ENCODE data around the gene BTRC. TPM values are rescaled to one million over a fixed set of nuclear protein-coding genes. Genes with fewer than 3 reads are reported as not detected.

BTRC gene
- total and polyA plus RNA-seq, 7 donors = 6.1 to 19.3 (median 16.4) TPM

GRCh38 chr10:101436302-101436701 is 82.3 kb downstream of the BTRC start:
- intact Hi-C loops (cut with DNase I) = no loop called here
- no peak for ATAC-seq
- WGBS, 3 donors = 98 to 99% (median 99%) methylated on average over 6 of the region's 6 CpGs

GRCh38 chr10:101438881-101439391 is 85.0 kb downstream of the BTRC start:
- intact Hi-C loops (cut with DNase I) = no loop called here
- H3K4me3 ChIP-seq = no peak overlapping the region
- H3K9me3 ChIP-seq = no peaks in the 10 kb centered on the region
- DNase-seq (no peak), ATAC-seq (no peak)
- TF ChIP-seq CTCF (IDR thresholded peaks at IDR 0.05) = no peak
- no peaks in the 10 kb centered on the region for H3K27me3 ChIP-seq (ENCODE audit: insufficient read depth in 3 of 3, low read length in 2 of 3)
- H3K36me3 ChIP-seq (ENCODE audit: insufficient read depth in 1 of 2, low read depth in 1 of 2) = no peaks in the 10 kb centered on the region
- H3K4me1 ChIP-seq = peaks cover 20% of the 10 kb centered on the region
- 43 to 57% (median 44%) methylated on average over 5 of the region's 5 CpGs for WGBS, 3 donors
- no peak overlapping the region for H3K27ac ChIP-seq

More at GRCh38 chr10:101436302-101436701, 82.3 kb downstream of the BTRC start:
- Histone ChIP-seq H3K4me3 (no peak overlapping the region), H3K27me3 (ENCODE audit: insufficient read depth in 3 of 3, low read length in 2 of 3) (no peaks in the 10 kb centered on the region), H3K27ac (no peak overlapping the region), H3K4me1 (peaks cover 25% of the 10 kb centered on the region), H3K36me3 (ENCODE audit: insufficient read depth in 1 of 2, low read depth in 1 of 2) (peaks cover 0 to 3% of the 10 kb centered on the region in 2 donors), H3K9me3 (no peaks in the 10 kb centered on the region)
- no peak for TF ChIP-seq CTCF (IDR thresholded peaks at IDR 0.05)
- DNase-seq = no peak

GRCh38 chr10:101441541-101442455 is 87.8 kb downstream of the BTRC start:
- WGBS, 3 donors = 64 to 69% (median 67%) methylated on average over 17 of the region's 17 CpGs
- peak; percentile 51 for TF ChIP-seq CTCF (IDR thresholded peaks at IDR 0.05)
- no peak overlapping the region for H3K4me3 ChIP-seq
- peaks cover 26% of the 10 kb centered on the region for H3K4me1 ChIP-seq
- no peaks in the 10 kb centered on the region for H3K9me3 ChIP-seq
- no peaks in the 10 kb centered on the region for H3K36me3 ChIP-seq (ENCODE audit: insufficient read depth in 1 of 2, low read depth in 1 of 2)
- intact Hi-C loops (cut with DNase I) = loop anchor here (1.0 to 10.0 kb wide), 4 partner anchors 139 to 228 kb away; no protein-coding TSS in a partner anchor
- ATAC-seq (peak; percentile 89 to 95 (median 92)), DNase-seq (no peak)
- no peaks in the 10 kb centered on the region for H3K27me3 ChIP-seq (ENCODE audit: insufficient read depth in 3 of 3, low read length in 2 of 3)
- H3K27ac ChIP-seq = no peak overlapping the region

- WGBS, 3 donors = 64 to 75% (median 73%) methylated on average over 3 of the region's 3 CpGs
- ATAC-seq = no peak
- no peak for TF ChIP-seq CTCF (IDR thresholded peaks at IDR 0.05)
Measured at GRCh38 chr10:101442456-101442800, 88.5 kb downstream of the BTRC start.

More at GRCh38 chr10:101442456-101442800, 88.5 kb downstream of the BTRC start:
- intact Hi-C loops (cut with DNase I) = loop anchor here (1.0 to 10.0 kb wide), 3 partner anchors 140 to 229 kb away; no protein-coding TSS in a partner anchor
- no peaks in the 10 kb centered on the region for H3K9me3 ChIP-seq
- no peak overlapping the region for H3K4me3 ChIP-seq
- no peak for DNase-seq
- H3K36me3 ChIP-seq (ENCODE audit: insufficient read depth in 1 of 2, low read depth in 1 of 2) = no peaks in the 10 kb centered on the region
- H3K27ac ChIP-seq = no peak overlapping the region
- peaks cover 32% of the 10 kb centered on the region for H3K4me1 ChIP-seq
- H3K27me3 ChIP-seq (ENCODE audit: insufficient read depth in 3 of 3, low read length in 2 of 3) = no peaks in the 10 kb centered on the region

Measured in psoas muscle (tissue), 8 donors.